ENCODE results near the gene PHKB.

- TF ChIP-seq CTCF (IDR thresholded peaks at IDR 0.05) (no peak), EZH2 (IDR thresholded peaks at IDR 0.05; ENCODE audit: borderline replicate concordance, insufficient read depth, low read depth, low read length, poor library complexity, severe bottlenecking) (no peak)
These were observed 42.8 kb downstream of the PHKB start for GRCh38 chr16:47503936-47504335.

Measured in B cell (primary cell).